Osteoblast (primary cell): ENCODE measurements around the gene TESK2. TPM values are rescaled to one million over a fixed set of nuclear protein-coding genes. Genes with fewer than 3 reads are reported as not detected.

Experiments used
- DNase-seq: peaks from one replicate; pipeline ENCODE4 v3.0.0; 2011; ENCODE audit warnings: low spot score, mixed read lengths; ENCODE audit not compliant: insufficient read length; ENCODE audit errors: missing footprints
- H2AFZ ChIP-seq: 2 replicates; pipeline ENCODE4 v1.6.0; 2011; ENCODE audit warnings: mild to moderate bottlenecking, low read length
- H3K27ac ChIP-seq: 2 replicates; pipeline ENCODE4 v1.5.1; 2011; ENCODE audit warnings: mild to moderate bottlenecking, low read depth, low read length, moderate library complexity
- H3K27me3 ChIP-seq: 2 replicates; pipeline ENCODE4 v1.6.0; 2012; ENCODE audit warnings: mild to moderate bottlenecking, control low read depth, inconsistent platforms, low read length, moderate library complexity; ENCODE audit not compliant: insufficient read depth
- H3K36me3 ChIP-seq: 2 replicates; pipeline ENCODE4 v1.5.1; 2011; ENCODE audit warnings: mild to moderate bottlenecking, low read length, control low read depth, moderate library complexity; ENCODE audit not compliant: insufficient read depth
- H3K4me1 ChIP-seq: 2 replicates; pipeline ENCODE4 v1.5.1; 2011; ENCODE audit warnings: mild to moderate bottlenecking, low read length, control low read depth, moderate library complexity; ENCODE audit not compliant: insufficient read depth
- H3K4me2 ChIP-seq: 2 replicates; pipeline ENCODE4 v1.6.0; 2011; ENCODE audit warnings: mild to moderate bottlenecking, low read length; ENCODE audit not compliant: insufficient read depth
- H3K4me3 ChIP-seq: fragments of 200-600 bp; sonication (generic); 3 replicates; pipeline ENCODE4 v1.5.1; 2012; ENCODE audit warnings: mild to moderate bottlenecking, low read length, inconsistent platforms; ENCODE audit not compliant: insufficient read depth
- H3K79me2 ChIP-seq: 2 replicates; pipeline ENCODE4 v1.6.0; 2012; ENCODE audit warnings: mild to moderate bottlenecking, low read length, control low read depth, inconsistent platforms; ENCODE audit not compliant: insufficient read depth
- H3K9me3 ChIP-seq: 2 replicates; pipeline ENCODE4 v1.5.1; 2011; ENCODE audit warnings: low read depth, low read length, control low read depth
- H4K20me1 ChIP-seq: 2 replicates; pipeline ENCODE4 v1.6.0; 2012; ENCODE audit warnings: mild to moderate bottlenecking, low read length, control low read depth; ENCODE audit not compliant: insufficient read depth
- total RNA-seq: library from RNA; depleted of rRNA; stranded (reverse); fragments of >200 nt; gene quantifications from 2 replicates; pipeline ENCODE4 v1.2.3, GENCODE V29; 2012
- TF ChIP-seq, protein P1 (sequence below): IDR thresholded peaks from 2 replicates; pipeline ENCODE4 v1.5.1; 2011; ENCODE audit warnings: mild to moderate bottlenecking, low read depth, low read length, moderate library complexity; ENCODE audit errors: extremely low read depth

TESK2 gene
- total RNA-seq, 1 donor = 5.4 TPM

- H3K27ac ChIP-seq = no peak overlapping the region
- H3K9me3 ChIP-seq = no peaks in the 10 kb centered on the region
- no peaks in the 10 kb centered on the region for H3K27me3 ChIP-seq
- peak; percentile 76 for DNase-seq
- no peaks in the 10 kb centered on the region for H4K20me1 ChIP-seq
- no peaks in the 10 kb centered on the region for H3K79me2 ChIP-seq
- TF ChIP-seq, protein P1, sequence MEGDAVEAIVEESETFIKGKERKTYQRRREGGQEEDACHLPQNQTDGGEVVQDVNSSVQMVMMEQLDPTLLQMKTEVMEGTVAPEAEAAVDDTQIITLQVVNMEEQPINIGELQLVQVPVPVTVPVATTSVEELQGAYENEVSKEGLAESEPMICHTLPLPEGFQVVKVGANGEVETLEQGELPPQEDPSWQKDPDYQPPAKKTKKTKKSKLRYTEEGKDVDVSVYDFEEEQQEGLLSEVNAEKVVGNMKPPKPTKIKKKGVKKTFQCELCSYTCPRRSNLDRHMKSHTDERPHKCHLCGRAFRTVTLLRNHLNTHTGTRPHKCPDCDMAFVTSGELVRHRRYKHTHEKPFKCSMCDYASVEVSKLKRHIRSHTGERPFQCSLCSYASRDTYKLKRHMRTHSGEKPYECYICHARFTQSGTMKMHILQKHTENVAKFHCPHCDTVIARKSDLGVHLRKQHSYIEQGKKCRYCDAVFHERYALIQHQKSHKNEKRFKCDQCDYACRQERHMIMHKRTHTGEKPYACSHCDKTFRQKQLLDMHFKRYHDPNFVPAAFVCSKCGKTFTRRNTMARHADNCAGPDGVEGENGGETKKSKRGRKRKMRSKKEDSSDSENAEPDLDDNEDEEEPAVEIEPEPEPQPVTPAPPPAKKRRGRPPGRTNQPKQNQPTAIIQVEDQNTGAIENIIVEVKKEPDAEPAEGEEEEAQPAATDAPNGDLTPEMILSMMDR = no peak
- peaks cover 11% of the 10 kb centered on the region for H3K4me1 ChIP-seq
- H3K36me3 ChIP-seq = no peaks in the 10 kb centered on the region
- no peak overlapping the region for H3K4me3 ChIP-seq
- H3K4me2 ChIP-seq = peak overlapping the region; percentile 41
- peak overlapping the region; percentile 75 for H2AFZ ChIP-seq
Observed at GRCh38 chr1:45306319-45306718, 184.6 kb downstream of the TESK2 start.

DNA sequence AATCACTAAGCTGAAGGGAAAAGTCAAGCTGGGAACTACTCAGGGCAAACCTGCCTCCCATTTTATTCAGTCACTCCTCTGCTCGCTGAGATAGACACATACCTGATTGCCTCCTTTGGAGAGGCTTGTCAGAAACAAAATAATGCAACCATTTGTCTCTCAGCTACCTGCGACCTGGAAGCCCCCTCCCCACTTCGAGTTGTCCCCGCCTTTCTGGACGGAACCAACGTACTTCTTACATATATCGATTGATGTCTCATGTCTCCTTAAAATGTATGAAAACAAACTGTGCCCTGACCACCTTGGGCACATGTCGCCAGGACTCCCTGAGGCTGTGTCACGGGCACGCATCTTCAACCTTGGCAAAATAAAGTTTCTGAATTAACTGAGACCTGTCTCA lies 185.7 kb downstream of the TESK2 start:
- DNase-seq = no peak
- Histone ChIP-seq H3K9me3 (no peaks in the 10 kb centered on the region), H3K36me3 (no peaks in the 10 kb centered on the region), H3K4me1 (peaks cover 11% of the 10 kb centered on the region), H2AFZ (no peak overlapping the region), H3K79me2 (no peaks in the 10 kb centered on the region), H3K4me3 (no peak overlapping the region), H4K20me1 (no peaks in the 10 kb centered on the region), H3K4me2 (no peak overlapping the region), H3K27ac (no peak overlapping the region), H3K27me3 (no peaks in the 10 kb centered on the region)
- TF ChIP-seq, protein P1 = no peak

- peak; percentile 71 for DNase-seq
Observed at GRCh38 chr1:45304311-45305081, 186.5 kb downstream of the TESK2 start.

More at GRCh38 chr1:45304311-45305081, 186.5 kb downstream of the TESK2 start:
- H4K20me1 ChIP-seq = no peaks in the 10 kb centered on the region
- no peaks in the 10 kb centered on the region for H3K36me3 ChIP-seq
- TF ChIP-seq, protein P1 = no peak
- H3K27me3 ChIP-seq = no peaks in the 10 kb centered on the region
- H3K4me3 ChIP-seq = peak overlapping the region; percentile 81
- peak overlapping the region; percentile 81 for H2AFZ ChIP-seq
- H3K79me2 ChIP-seq = no peaks in the 10 kb centered on the region
- H3K4me2 ChIP-seq = peak overlapping the region; percentile 69
- peaks cover 11% of the 10 kb centered on the region for H3K4me1 ChIP-seq
- H3K9me3 ChIP-seq = no peaks in the 10 kb centered on the region
- H3K27ac ChIP-seq = peak overlapping the region; percentile 59
